ENCODE measurements around the gene PDGFRB. TPM values are rescaled to one million over a fixed set of nuclear protein-coding genes. Genes with fewer than 3 reads are reported as not detected.

PDGFRB gene
- total RNA-seq, 1 donor from 2014 or later: 13.0 TPM

GRCh38 chr5:150070821-150071220 is 84.8 kb downstream of the PDGFRB start:
- DNase-seq (ENCODE audit: extremely low read depth, low read depth, low spot score): no peak

GRCh38 chr5:150069672-150070627 is 85.7 kb downstream of the PDGFRB start:
- no peak for DNase-seq (ENCODE audit: extremely low read depth, low read depth, low spot score)

- no peak for DNase-seq (ENCODE audit: extremely low read depth, low read depth, low spot score)
These were observed 86.5 kb downstream of the PDGFRB start for GRCh38 chr5:150068961-150069645.

- DNase-seq (ENCODE audit: extremely low read depth, low read depth, low spot score): no peak
These were observed 87.2 kb downstream of the PDGFRB start for GRCh38 chr5:150068472-150068871.

GRCh38 chr5:150068071-150068470 is 87.6 kb downstream of the PDGFRB start:
- no peak for DNase-seq (ENCODE audit: extremely low read depth, low read depth, low spot score)

- no peak for DNase-seq (ENCODE audit: extremely low read depth, low read depth, low spot score)
These were observed 88.2 kb downstream of the PDGFRB start for GRCh38 chr5:150067405-150067960.

GRCh38 chr5:150066901-150067396 is 88.7 kb downstream of the PDGFRB start:
- DNase-seq (ENCODE audit: extremely low read depth, low read depth, low spot score): no peak

GRCh38 chr5:150066436-150066835 is 89.2 kb downstream of the PDGFRB start:
- no peak for DNase-seq (ENCODE audit: extremely low read depth, low read depth, low spot score)

GRCh38 chr5:150065886-150066285 is 89.8 kb downstream of the PDGFRB start:
- no peak for DNase-seq (ENCODE audit: extremely low read depth, low read depth, low spot score)

GRCh38 chr5:150065346-150065745 is 90.3 kb downstream of the PDGFRB start:
- no peak for DNase-seq (ENCODE audit: extremely low read depth, low read depth, low spot score)

GRCh38 chr5:150064681-150065220 is 90.9 kb downstream of the PDGFRB start:
- DNase-seq (ENCODE audit: extremely low read depth, low read depth, low spot score): no peak

Other genes with a start within 250 kb of the PDGFRB start
- gene PDE6A, start 211.1 kb downstream of the PDGFRB start, total RNA-seq: not detected in 2 replicates
- 17.6 and 20.8 TPM in 2 replicates for gene SLC26A2, start 195.1 kb downstream of the PDGFRB start, total RNA-seq
- gene TIGD6, start 155.2 kb downstream of the PDGFRB start, total RNA-seq: 4.1 and 5.4 TPM in 2 replicates
- gene HMGXB3, start 155.1 kb downstream of the PDGFRB start, total RNA-seq: 37.2 and 57.3 TPM in 2 replicates
- 0.10 TPM in 1 of 2 replicates, not detected in the other for gene CSF1R, start 69.3 kb downstream of the PDGFRB start, total RNA-seq
- not detected in 2 replicates for gene CDX1, start 10.9 kb upstream of the PDGFRB start, total RNA-seq
- gene SLC6A7, start 34.2 kb upstream of the PDGFRB start, total RNA-seq: not detected in 2 replicates
- gene CAMK2A, start 133.9 kb upstream of the PDGFRB start, total RNA-seq: not detected in 2 replicates
- 1.8 and 5.3 TPM in 2 replicates for gene ARSI, start 147.1 kb upstream of the PDGFRB start, total RNA-seq
- gene TCOF1, start 201.9 kb upstream of the PDGFRB start, total RNA-seq: 29.1 and 38.2 TPM in 2 replicates